Transverse colon (tissue), 4 donors: ENCODE results near the gene GALC.

Source experiments
- POLR2A ChIP-seq: fragments of 450-650 bp; IDR thresholded peaks from one replicate; pipeline ENCODE4 v1.6.1; 2016; ENCODE audit warnings: antibody characterized with exemption, mild to moderate bottlenecking, moderate library complexity
- POLR2AphosphoS5 ChIP-seq, 3 donors: sonication (generic); formaldehyde crosslinking; IDR thresholded peaks; one replicate each; pipeline ENCODE4 v1.6.1; 2016; ENCODE audit warnings: antibody characterized with exemption in 3 of 3
- TF ChIP-seq, protein P1 (sequence below), 5 experiments: fragments of 200-600 bp in 3 of 5; fragments of 450-650 bp in 2 of 5; sonication (generic) in 3 of 5; IDR thresholded peaks; 1 replicate in 2 of 5; 2 replicates in 3 of 5; pipeline ENCODE4 v1.5.1; 2016 to 2017; ENCODE audit warnings: antibody characterized with exemption in 5 of 5, inconsistent platforms in 3 of 5, mild to moderate bottlenecking in 2 of 5, moderate library complexity in 1 of 5

DNA sequence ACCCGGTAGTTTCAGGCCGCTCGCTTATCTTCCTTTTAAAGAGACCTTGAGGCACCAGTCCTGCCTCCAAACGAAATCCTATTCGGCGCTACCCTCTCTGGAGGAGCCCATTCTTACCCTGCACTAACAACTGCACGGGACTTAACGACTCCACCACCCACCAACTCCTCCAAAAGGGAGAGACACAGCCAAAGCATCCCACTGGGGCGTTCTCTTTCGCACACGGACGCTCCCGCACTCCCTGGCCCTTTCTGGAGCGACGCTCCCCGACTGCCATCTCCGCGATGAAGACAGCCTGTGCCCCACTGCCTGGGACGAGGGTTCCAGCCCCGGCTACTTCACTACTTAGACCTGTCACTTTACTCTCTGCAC is 650 bp downstream of the GALC start:
- TF ChIP-seq, protein P1, sequence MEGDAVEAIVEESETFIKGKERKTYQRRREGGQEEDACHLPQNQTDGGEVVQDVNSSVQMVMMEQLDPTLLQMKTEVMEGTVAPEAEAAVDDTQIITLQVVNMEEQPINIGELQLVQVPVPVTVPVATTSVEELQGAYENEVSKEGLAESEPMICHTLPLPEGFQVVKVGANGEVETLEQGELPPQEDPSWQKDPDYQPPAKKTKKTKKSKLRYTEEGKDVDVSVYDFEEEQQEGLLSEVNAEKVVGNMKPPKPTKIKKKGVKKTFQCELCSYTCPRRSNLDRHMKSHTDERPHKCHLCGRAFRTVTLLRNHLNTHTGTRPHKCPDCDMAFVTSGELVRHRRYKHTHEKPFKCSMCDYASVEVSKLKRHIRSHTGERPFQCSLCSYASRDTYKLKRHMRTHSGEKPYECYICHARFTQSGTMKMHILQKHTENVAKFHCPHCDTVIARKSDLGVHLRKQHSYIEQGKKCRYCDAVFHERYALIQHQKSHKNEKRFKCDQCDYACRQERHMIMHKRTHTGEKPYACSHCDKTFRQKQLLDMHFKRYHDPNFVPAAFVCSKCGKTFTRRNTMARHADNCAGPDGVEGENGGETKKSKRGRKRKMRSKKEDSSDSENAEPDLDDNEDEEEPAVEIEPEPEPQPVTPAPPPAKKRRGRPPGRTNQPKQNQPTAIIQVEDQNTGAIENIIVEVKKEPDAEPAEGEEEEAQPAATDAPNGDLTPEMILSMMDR (IDR thresholded peaks at IDR 0.05), result no peak
- TF ChIP-seq POLR2A (no peak), POLR2AphosphoS5 (IDR thresholded peaks at IDR 0.05) (no peak)
